CD4-positive, alpha-beta T cell treated with Interferon alpha-2 for 1 hour (primary cell): ENCODE data around the gene DNAJC24.
"Not testable (repeated sequence)": the region's sequence is repeated elsewhere in the genome, so short reads cannot be mapped to it uniquely, and the experiment has no call there.

Experiments
- DNase-seq, 2 donors: peaks; one replicate each; pipeline ENCODE4 v3.0.0-alpha.2; 2020 to 2022

DNAJC24 gene

GRCh38 chr11:31369348-31370329 is at the start of gene DNAJC24, which contains the start of gene DCDC1:
TSS of gene DNAJC24 (plus strand) at chr11:31369860. CDS start at chr11:31370749, 889 bp downstream.
TSS of gene DCDC1 (minus strand) at chr11:31369739. CDS start at chr11:31328280, 41,459 bp downstream.
- DNase-seq, result peak; percentile 93 to 95

GRCh38 chr11:31321494-31321893 is 48.2 kb upstream of the DNAJC24 start:
- not testable (repeated sequence) for DNase-seq

- no peak for DNase-seq
Measured at GRCh38 chr11:31323145-31323544, 46.5 kb upstream of the DNAJC24 start.

- no peak for DNase-seq
Measured at GRCh38 chr11:31325160-31325559, 44.5 kb upstream of the DNAJC24 start.

- peak in 1 of 2 donors; percentile 6 for DNase-seq
Measured at GRCh38 chr11:31326470-31327148, 43.1 kb upstream of the DNAJC24 start.

GRCh38 chr11:31327417-31327816 is 42.2 kb upstream of the DNAJC24 start:
- DNase-seq, result no peak

- DNase-seq, result no peak
Measured at GRCh38 chr11:31328697-31329096, 41.0 kb upstream of the DNAJC24 start.

GRCh38 chr11:31337806-31338205 is 31.9 kb upstream of the DNAJC24 start:
- DNase-seq, result no peak

GRCh38 chr11:31340903-31341572 is 28.6 kb upstream of the DNAJC24 start:
- DNase-seq, result peak in 1 of 2 donors; percentile 44

- DNase-seq, result no peak
Measured at GRCh38 chr11:31351168-31351567, 18.5 kb upstream of the DNAJC24 start.

GRCh38 chr11:31355131-31355530 is 14.5 kb upstream of the DNAJC24 start:
- DNase-seq, result no peak

- DNase-seq, result no peak
Measured at GRCh38 chr11:31355817-31356216, 13.8 kb upstream of the DNAJC24 start.

GRCh38 chr11:31361743-31362142 is 7.9 kb upstream of the DNAJC24 start:
- DNase-seq, result no peak

GRCh38 chr11:31366795-31367194 is 2.9 kb upstream of the DNAJC24 start:
- DNase-seq, result peak in 1 of 2 donors; percentile 50

- DNase-seq, result no peak
Measured at GRCh38 chr11:31375879-31376278, 6.2 kb downstream of the DNAJC24 start.

GRCh38 chr11:31383116-31383515 is 13.5 kb downstream of the DNAJC24 start:
- DNase-seq, result no peak

- DNase-seq, result no peak
Measured at GRCh38 chr11:31387379-31387778, 17.7 kb downstream of the DNAJC24 start.

GRCh38 chr11:31397239-31397834 is 27.7 kb downstream of the DNAJC24 start:
- peak in 1 of 2 donors; percentile 38 for DNase-seq

- DNase-seq, result no peak
Measured at GRCh38 chr11:31404614-31405013, 35.0 kb downstream of the DNAJC24 start.

- no peak for DNase-seq
Measured at GRCh38 chr11:31408201-31408600, 38.5 kb downstream of the DNAJC24 start.

- DNase-seq, result no peak
Measured at GRCh38 chr11:31412946-31413345, 43.3 kb downstream of the DNAJC24 start.

GRCh38 chr11:31414338-31414737 is 44.7 kb downstream of the DNAJC24 start:
- no peak for DNase-seq

GRCh38 chr11:31415435-31415834 is 45.8 kb downstream of the DNAJC24 start:
- DNase-seq, result no peak
